Esophagus muscularis mucosa (tissue), 4 donors: ENCODE results near the gene PRX.

Experiments used
- CTCF ChIP-seq, 3 experiments: fragments of 200-600 bp in 2 of 3; fragments of 450-650 bp in 1 of 3; sonication (generic) in 2 of 3; IDR thresholded peaks; one replicate each; pipeline ENCODE4 v1.5.1; 2017 to 2019; ENCODE audit warnings: antibody characterized with exemption in 3 of 3, mild to moderate bottlenecking in 2 of 3, moderate library complexity in 1 of 3
- EP300 ChIP-seq: sonication (generic); formaldehyde crosslinking; IDR thresholded peaks from one replicate; pipeline ENCODE4 v1.6.1; 2017; ENCODE audit warnings: antibody characterized with exemption
- POLR2A ChIP-seq: fragments of 450-650 bp; IDR thresholded peaks from one replicate; pipeline ENCODE4 v1.6.1; 2017; ENCODE audit warnings: antibody characterized with exemption, moderate library complexity, mild to moderate bottlenecking, low read depth
- POLR2AphosphoS5 ChIP-seq, 2 donors: sonication (generic); formaldehyde crosslinking; IDR thresholded peaks; one replicate each; pipeline ENCODE4 v1.6.1; 2017; ENCODE audit warnings: antibody characterized with exemption in 2 of 2

- no peak for TF ChIP-seq EP300
- TF ChIP-seq CTCF (IDR thresholded peaks at IDR 0.05): no peak
- TF ChIP-seq POLR2AphosphoS5 (IDR thresholded peaks at IDR 0.05): no peak
- TF ChIP-seq POLR2A: no peak
Measured at GRCh38 chr19:40449506-40449905, 36.3 kb upstream of the PRX start.
